Progenitor cell of endocrine pancreas (in vitro differentiated cells): ENCODE results near the gene COX10. TPM values are rescaled to one million over a fixed set of nuclear protein-coding genes. Genes with fewer than 3 reads are reported as not detected.

ENCODE experiments used
- DNase-seq: peaks from one replicate; pipeline ENCODE4 v3.0.0; 2021; ENCODE audit warnings: low spot score; ENCODE audit not compliant: unreplicated experiment
- H3K27ac Mint-ChIP-seq: 2 replicates; pipeline ENCODE4 v1.8.0; 2021; ENCODE audit warnings: mild to moderate bottlenecking, moderate library complexity, mixed read lengths
- H3K27me3 Mint-ChIP-seq: 2 replicates; pipeline ENCODE4 v1.8.0; 2021; ENCODE audit warnings: mixed read lengths
- H3K36me3 Mint-ChIP-seq: 2 replicates; pipeline ENCODE4 v1.8.0; 2022; ENCODE audit warnings: mixed read lengths; ENCODE audit not compliant: insufficient read depth
- H3K4me1 Mint-ChIP-seq: 2 replicates; pipeline ENCODE4 v1.8.0; 2021; ENCODE audit warnings: low read depth, mixed read lengths
- H3K4me3 Mint-ChIP-seq: 2 replicates; pipeline ENCODE4 v1.8.0; 2021; ENCODE audit warnings: low read depth, mild to moderate bottlenecking, moderate library complexity, mixed read lengths
- H3K9me3 Mint-ChIP-seq: 2 replicates; pipeline ENCODE4 v1.8.0; 2021; ENCODE audit warnings: low read depth, mixed read lengths
- total RNA-seq: library from RNA; stranded (reverse); gene quantifications from 2 replicates; pipeline ENCODE4 v1.2.1, GENCODE V29; 2021
- TF ChIP-seq, protein P1 (sequence below): fragments of 200-600 bp; sonication (generic); IDR thresholded peaks from one replicate; pipeline ENCODE4 v1.5.0; 2021; ENCODE audit warnings: antibody characterized with exemption, mild to moderate bottlenecking; ENCODE audit not compliant: unreplicated experiment

Gene COX10
- total RNA-seq, 1 donor from 2014 or later = 24.0 TPM

GRCh38 chr17:14058051-14058450 is 11.3 kb upstream of the COX10 start:
- peaks cover 4% of the 10 kb centered on the region for H3K4me1 Mint-ChIP-seq
- no peak overlapping the region for H3K27ac Mint-ChIP-seq
- H3K9me3 Mint-ChIP-seq = peaks cover 7% of the 10 kb centered on the region
- no peak overlapping the region for H3K4me3 Mint-ChIP-seq
- H3K27me3 Mint-ChIP-seq = no peaks in the 10 kb centered on the region
- H3K36me3 Mint-ChIP-seq = peaks cover 14% of the 10 kb centered on the region
- TF ChIP-seq, protein P1, sequence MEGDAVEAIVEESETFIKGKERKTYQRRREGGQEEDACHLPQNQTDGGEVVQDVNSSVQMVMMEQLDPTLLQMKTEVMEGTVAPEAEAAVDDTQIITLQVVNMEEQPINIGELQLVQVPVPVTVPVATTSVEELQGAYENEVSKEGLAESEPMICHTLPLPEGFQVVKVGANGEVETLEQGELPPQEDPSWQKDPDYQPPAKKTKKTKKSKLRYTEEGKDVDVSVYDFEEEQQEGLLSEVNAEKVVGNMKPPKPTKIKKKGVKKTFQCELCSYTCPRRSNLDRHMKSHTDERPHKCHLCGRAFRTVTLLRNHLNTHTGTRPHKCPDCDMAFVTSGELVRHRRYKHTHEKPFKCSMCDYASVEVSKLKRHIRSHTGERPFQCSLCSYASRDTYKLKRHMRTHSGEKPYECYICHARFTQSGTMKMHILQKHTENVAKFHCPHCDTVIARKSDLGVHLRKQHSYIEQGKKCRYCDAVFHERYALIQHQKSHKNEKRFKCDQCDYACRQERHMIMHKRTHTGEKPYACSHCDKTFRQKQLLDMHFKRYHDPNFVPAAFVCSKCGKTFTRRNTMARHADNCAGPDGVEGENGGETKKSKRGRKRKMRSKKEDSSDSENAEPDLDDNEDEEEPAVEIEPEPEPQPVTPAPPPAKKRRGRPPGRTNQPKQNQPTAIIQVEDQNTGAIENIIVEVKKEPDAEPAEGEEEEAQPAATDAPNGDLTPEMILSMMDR = no peak
- DNase-seq = no peak

- Mint-ChIP-seq H3K9me3 (peaks cover 7% of the 10 kb centered on the region), H3K4me1 (no peaks in the 10 kb centered on the region), H3K4me3 (no peak overlapping the region), H3K27me3 (no peaks in the 10 kb centered on the region), H3K27ac (no peak overlapping the region), H3K36me3 (peaks cover 17% of the 10 kb centered on the region)
- TF ChIP-seq, protein P1 = no peak
- no peak for DNase-seq
Observed at GRCh38 chr17:14060706-14061105, 8.6 kb upstream of the COX10 start.

GRCh38 chr17:14061666-14062560 is 7.4 kb upstream of the COX10 start:
- Mint-ChIP-seq H3K36me3 (peaks cover 21% of the 10 kb centered on the region), H3K27me3 (no peaks in the 10 kb centered on the region), H3K4me3 (no peak overlapping the region), H3K4me1 (no peaks in the 10 kb centered on the region), H3K27ac (no peak overlapping the region), H3K9me3 (peaks cover 3% of the 10 kb centered on the region)
- DNase-seq = no peak
- TF ChIP-seq, protein P1 = no peak

GRCh38 chr17:14067347-14067746 is 2.0 kb upstream of the COX10 start:
- Mint-ChIP-seq H3K36me3 (peaks cover 20% of the 10 kb centered on the region), H3K9me3 (peaks cover 3% of the 10 kb centered on the region), H3K4me3 (no peak overlapping the region), H3K27me3 (no peaks in the 10 kb centered on the region), H3K27ac (no peak overlapping the region), H3K4me1 (peaks cover 23% of the 10 kb centered on the region)
- no peak for DNase-seq
- TF ChIP-seq, protein P1 = no peak

DNA sequence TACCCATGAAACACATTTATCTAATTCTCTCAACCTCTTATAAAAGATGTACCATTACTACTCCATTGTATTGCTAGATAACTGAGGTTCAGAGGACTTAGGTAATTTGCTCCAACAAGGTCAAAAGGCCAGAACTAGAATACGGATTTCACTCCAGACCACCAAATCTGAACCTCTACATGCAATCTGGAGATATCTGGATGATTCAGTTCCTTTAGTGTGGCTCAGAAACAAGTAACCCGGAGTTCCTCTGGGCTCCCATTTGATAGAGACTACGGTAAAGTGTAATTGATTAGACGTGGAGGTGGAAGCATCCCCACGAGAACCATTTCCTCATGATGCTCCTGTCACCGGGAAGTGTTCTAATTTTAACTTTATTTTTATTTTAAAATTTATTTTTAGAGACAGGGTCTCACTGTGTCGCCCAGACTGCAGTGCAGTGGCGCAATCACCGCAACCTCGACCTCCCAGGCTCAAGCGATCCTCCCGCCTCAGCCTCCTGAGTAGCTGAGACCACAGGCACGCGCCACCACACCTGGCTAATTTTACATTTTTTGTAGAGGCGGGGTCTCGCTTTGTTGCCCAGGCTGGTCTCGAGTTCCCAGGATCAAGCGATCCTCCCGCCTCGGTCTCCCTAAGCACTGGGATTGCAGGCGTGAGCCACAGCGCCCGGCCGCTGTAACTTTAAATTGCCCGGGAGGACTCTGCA is 608 bp upstream of the COX10 start:
- Mint-ChIP-seq H3K4me1 (peaks cover 23% of the 10 kb centered on the region), H3K27me3 (no peaks in the 10 kb centered on the region), H3K4me3 (peak overlapping the region; percentile 99), H3K36me3 (peaks cover 20% of the 10 kb centered on the region), H3K9me3 (peaks cover 3% of the 10 kb centered on the region), H3K27ac (peak overlapping the region; percentile 99)
- TF ChIP-seq, protein P1 = no peak
- DNase-seq = no peak
